ENCODE measurements around the gene PIM1.
"Not testable (repeated sequence)": the region's sequence is repeated elsewhere in the genome, so short reads cannot be mapped to it uniquely, and the experiment has no call there.

Gene PIM1

DNA sequence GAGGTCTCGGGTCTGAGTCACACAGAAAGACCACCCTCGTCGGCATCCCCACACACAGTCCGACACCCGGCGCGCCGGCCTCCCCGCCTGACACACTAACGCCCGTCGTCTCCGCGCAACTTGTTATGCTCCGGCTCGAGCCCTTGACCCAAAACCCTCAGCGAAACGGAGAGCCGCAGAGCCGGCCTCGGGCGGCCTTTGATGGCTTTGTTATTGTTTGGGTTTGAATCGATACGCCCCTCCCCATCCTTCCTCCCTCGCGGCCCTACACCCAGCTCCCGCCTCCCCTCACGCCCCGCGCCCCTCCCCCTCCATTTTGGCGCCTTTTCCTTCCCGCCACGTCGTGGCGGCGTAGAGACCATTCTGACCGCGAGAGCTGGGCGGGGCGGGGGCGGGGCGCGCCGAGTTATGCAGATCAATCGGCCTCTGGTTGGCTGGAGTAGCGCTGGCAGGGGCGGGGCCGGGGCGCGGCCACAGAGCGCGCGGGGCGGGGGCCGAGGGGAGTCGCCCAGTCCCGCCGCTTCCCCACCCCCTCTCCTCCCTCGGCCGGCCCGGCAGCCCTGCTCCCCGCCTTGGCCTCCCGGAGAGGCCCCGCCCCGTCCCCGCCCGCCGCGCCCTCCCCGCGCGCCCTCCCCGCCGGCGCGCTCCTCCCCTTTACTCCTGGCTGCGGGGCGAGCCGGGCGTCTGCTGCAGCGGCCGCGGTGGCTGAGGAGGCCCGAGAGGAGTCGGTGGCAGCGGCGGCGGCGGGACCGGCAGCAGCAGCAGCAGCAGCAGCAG, at the start of gene PIM1:
TSS of gene PIM1 (plus strand) at position 657 of the 777 bp plus-strand sequence. CDS start 424 bp downstream, outside the sequence.
- DNase-seq (ENCODE audit: low read depth in 2 of 2), result peak; percentile 98

DNA sequence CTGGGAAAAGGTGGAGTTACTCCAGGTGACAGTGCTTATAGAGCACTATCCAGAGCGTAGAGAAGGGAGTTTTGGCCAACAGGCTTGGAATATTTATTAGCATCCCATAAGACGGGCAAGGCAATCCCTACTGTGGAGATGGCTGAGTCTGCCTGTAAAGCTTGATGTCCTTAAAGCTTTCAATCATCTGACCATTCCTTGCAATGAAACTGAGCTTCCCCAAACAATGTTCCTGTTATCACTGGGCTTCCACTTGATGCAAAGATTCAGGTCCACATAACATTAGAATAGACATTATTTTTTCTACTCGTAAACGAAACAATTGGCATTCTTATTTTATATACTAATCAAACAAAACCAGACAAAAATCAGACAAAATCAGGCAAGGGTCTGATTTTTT, 48.4 kb upstream of the PIM1 start:
- no peak for DNase-seq (ENCODE audit: low read depth in 2 of 2)

- DNase-seq (ENCODE audit: low read depth in 2 of 2), result peak; percentile 89 to 91
Observed at GRCh38 chr6:37122861-37123260, 47.1 kb upstream of the PIM1 start.

DNA sequence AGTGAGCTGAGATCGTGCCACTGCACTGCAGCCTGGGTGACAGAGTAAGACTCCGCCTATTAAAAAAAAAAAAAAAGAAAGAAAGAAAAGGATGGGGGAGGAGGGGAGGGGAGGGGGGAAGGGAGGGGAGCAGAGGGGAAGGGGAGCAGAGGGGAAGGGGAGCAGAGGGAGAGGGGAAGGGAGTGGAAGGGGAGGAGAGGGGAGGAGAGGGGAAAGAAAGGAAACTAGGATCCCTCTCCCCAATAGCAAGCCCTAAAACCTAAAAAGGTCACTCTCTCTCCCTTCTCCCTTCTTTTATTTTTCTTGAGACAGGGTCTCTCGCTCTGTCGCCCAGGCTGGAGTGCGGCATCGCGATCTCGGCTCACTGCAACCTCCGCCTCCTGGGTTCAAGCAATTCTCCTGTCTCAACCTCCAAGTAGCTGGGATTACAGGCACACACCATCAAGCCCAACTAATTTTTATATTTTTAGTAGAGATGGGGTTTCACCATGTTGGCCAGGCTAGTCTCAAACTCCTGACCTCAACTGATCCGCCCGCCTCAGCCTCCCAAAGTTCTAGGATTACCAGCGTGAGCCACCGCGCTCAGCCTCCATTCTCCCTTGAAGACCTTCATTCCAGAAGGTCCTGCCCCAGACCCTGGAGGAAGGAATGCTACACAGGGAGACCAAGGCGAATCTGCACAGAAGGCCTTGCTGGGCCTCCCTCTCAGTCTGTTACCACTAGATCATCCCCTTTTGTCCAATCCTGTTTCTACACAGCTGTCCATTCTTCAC, 45.8 kb upstream of the PIM1 start:
- no peak for DNase-seq (ENCODE audit: low read depth in 2 of 2)

DNA sequence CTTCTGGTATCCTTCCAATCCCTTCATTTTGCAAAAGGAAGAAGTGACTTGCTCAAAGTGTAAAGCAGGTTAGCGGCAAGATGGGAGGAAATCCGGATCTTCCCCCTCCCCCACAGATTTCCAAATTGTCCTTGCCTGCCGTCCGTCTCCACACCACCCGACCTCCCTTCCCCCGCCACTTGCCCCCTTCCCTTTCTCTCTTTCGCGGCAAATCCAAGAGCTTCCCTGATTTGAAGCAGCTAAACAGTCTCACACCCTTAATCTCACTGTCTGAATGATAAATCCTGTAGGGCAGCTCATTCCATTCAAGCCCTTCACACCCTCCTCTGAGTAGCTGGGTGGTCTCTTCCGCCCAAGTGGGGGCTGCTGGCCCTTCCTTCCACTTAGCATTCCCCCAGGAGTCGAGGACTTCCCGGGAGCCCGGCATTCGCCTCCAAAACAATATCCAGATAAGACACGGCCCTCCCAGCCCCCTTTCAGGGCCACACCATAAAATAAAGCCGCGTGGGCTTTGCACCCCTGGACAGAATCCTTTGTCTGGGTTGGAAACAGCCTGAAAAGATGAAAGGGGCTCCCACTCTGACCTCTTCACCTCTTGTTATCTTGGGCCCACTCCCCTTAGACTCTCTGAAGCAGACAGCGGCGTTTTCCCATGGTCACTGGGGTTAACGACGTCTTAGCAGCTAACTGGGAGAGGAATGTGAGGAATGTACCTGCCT, 44.0 kb upstream of the PIM1 start:
- DNase-seq (ENCODE audit: low read depth in 2 of 2), result no peak

DNA sequence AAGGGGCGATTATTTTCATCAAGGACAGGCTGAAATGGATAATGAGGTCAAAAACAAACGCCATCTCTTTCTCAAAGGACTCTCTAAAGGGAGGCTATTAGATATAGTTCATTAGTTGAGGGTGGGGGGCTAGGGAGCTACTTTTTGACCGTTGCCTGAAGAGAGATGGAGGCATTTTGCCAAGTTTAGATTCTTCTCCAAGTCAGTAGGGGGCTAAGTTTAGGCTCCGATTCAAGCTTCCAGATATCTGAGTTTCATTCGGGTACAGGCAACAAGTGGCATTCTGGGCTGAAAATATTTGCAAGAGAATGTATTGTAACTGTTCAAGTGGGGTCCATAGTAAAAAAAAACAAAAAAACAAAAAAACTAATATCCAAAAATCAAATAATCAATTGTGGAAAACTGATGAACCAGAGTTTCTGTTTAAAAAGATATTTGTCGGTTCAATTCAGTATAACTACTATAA, 43.4 kb upstream of the PIM1 start:
- DNase-seq (ENCODE audit: low read depth in 2 of 2), result no peak

- DNase-seq (ENCODE audit: low read depth in 2 of 2), result no peak
Observed at GRCh38 chr6:37126961-37127616, 42.9 kb upstream of the PIM1 start.

DNA sequence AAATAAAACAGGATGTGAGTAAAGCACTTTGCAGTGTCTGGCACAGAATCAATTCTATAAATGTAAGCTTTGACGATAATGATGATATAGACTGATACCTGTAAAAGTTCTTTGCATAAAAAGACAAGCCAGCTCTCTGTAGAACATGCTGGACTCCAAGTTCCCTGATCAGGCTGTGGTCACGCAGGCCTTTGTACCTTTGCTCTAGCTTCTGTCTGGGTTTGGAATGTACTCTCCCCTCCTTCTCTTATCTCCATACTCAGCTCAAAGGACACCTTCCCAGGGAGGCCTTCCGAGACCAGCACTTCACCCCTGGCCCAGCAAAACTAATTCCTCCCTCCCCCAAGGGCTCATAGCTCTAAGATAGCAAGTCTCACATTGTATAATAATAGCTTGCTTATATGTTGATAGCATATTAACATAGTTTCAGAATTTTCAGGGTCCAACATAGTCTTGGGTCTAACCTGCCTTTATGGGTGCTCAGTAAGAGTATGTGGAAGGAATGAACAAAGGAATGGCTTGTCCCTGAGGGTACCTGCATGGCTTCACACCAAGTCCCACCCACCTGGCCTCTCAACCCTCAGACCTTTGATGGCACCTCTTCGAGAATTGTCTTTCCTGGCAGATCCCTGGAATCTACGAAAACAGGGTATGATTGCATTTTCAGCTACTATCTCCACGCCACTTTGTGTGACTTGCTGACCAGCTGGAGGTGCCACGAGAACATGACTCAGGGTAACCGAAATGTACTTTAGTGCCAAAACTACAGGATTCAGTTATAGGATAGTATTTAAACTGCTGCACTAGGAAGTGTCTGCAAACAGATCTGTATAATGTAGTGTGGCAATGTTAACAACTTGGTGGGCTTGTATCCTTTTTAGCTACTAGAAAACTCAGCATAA, 41.7 kb upstream of the PIM1 start:
- no peak for DNase-seq (ENCODE audit: low read depth in 2 of 2)

DNA sequence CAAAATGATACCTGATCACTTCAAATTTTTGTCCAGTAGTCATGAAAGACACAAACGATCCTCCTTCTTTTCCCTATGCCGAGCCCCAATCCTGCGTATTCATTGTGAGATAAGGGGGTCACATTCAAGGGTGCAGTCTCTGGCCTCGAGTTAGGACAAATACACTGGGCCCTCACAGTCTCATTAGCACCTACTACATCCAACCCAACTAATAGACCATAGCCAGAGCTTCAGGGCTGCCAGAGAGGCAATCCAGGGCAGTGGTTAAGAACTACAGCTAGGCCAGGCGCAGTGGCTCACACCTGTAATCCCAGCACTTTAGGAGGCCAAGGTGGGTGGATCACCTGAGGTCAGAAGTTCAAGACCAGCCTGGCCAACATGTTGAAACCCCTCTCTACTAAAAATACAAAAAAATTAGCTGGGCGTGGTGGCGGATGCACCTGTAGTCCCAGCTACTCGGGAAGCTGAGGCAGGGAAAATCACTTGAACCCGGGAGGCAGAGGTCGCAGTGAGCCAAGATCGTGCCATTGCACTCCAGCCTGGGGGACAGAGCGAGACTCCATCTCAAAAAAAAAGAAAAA, 41.0 kb upstream of the PIM1 start:
- not testable (repeated sequence) for DNase-seq (ENCODE audit: low read depth in 2 of 2)

- DNase-seq (ENCODE audit: low read depth in 2 of 2), result no peak
Observed at GRCh38 chr6:37129566-37129965, 40.4 kb upstream of the PIM1 start.

GRCh38 chr6:37130704-37131103, 39.2 kb upstream of the PIM1 start:
- DNase-seq (ENCODE audit: low read depth in 2 of 2), result no peak

- no peak for DNase-seq (ENCODE audit: low read depth in 2 of 2)
Observed at GRCh38 chr6:37131104-37131959, 38.6 kb upstream of the PIM1 start.

- DNase-seq (ENCODE audit: low read depth in 2 of 2), result no peak
Observed at GRCh38 chr6:37131960-37132253, 38.0 kb upstream of the PIM1 start.

- DNase-seq (ENCODE audit: low read depth in 2 of 2), result peak; percentile 73 to 78
Observed at GRCh38 chr6:37134036-37134395, 35.9 kb upstream of the PIM1 start.

DNA sequence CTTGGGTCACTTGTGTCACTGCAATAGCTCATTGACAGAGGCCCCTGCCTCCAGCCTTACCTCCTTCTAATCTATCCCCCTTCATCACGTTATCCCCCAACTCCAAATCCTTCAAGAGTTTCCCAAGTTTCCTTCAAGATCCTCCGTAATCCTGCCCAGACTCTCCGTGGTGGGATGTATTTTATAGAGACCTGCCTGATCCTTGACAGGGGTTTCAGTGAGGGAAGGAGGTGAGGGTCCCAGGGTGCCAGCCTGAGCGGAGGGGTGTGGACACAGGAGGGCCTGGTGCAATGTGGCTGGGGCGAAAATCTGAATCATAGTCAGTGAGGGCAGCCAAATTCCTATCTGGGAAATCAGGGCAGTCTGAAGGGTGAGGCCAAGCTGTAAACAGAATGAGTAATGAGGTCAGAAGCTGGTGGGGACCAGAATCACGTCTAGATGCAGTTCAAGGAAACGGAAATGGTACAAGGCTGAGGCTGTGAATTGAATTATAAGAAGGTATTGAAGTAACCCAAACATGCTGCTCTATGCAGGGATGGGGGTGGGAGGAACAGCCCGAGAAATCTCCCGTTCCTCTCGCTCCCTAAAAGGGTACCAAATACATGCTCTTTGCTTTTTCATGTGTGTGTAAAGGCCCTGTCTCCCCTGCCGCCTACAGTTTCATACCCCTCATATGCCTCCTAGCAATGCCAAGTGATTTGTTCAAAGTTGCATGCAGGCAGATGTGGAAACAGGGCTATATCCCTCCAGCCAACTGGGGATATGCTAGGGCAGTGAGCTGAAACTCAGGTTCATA, 35.4 kb upstream of the PIM1 start:
- peak; percentile 82 to 83 for DNase-seq (ENCODE audit: low read depth in 2 of 2)

DNA sequence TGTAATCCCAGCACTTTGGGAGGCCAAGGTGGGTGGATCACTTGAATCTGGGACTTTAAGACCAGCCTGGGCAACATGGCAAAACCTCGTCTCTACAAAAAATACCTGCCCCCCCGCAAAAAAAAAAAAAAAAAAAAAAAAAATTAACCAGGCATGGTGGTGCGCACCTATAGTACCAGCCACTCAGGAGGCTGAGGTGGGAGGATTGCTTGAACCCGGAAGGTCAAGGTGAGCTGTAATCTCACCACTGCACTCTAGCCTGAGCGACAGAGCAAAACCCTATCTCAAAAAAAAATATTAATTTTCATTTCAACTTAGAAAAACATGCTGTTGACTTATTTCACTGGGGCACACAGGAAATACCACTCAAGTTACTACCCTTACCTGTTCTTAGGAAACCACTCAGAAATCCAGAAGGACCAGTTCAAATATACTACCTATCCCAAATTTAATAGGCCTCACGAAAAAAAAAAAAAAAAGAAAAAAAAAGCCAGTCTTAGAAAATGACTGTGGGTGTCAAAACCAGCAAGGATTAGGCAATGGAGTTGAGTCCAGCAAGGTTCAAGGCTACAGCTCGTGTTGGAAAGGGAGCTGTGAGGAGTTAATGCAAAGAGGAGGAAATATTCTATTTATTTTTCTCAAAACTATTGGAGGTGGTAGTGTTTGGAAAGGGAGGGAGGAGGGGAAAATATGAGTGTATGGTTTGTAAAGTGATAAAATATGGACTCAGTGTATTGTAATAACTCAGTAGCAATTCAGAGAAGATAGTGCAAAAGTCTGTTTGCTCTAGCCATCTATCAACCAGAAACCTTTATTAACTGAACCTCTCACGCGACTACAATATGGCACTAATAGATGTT, 33.9 kb upstream of the PIM1 start:
- DNase-seq (ENCODE audit: low read depth in 2 of 2), result no peak

DNA sequence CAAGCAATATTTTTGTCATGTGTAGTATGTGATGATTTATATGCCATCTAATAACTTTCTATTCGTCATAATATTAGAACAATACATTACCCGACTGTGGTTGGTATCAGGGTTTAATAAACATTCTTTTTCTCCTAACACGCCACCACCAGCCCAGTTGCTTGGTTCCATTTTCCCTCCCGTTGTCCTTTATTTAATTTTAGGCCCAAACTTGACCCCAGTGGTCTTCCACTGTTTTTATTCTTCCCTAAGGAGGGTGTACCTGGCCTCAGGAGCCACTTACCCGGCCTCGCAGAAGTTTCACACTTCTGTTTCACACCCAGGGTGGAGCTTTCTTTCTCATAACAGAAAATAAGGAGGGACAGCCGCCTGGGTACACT, 33.1 kb upstream of the PIM1 start:
- DNase-seq (ENCODE audit: low read depth in 2 of 2), result no peak

Data from fibroblast of skin of left biceps (primary cell).